T-helper 17 cell (primary cell): ENCODE measurements around the gene TMEM107. TPM values are rescaled to one million over a fixed set of nuclear protein-coding genes. Genes with fewer than 3 reads are reported as not detected.

Experiments
- ATAC-seq: fragments of 150-1000 bp; cut with Tn5 transposase; 2 replicates; pipeline ENCODE4 v1.10.0; 2021; ENCODE audit warnings: mild to moderate bottlenecking, moderate library complexity
- DNase-seq, 3 donors: peaks; one replicate each; pipeline versions ENCODE4 v3.0.0 to v3.0.0-alpha.2; 2020 to 2021
- H3K9me3 ChIP-seq: one replicate; pipeline ENCODE4 v1.7.0; 2013; ENCODE audit warnings: low read length, mild to moderate bottlenecking; ENCODE audit not compliant: control insufficient read depth, poor library complexity, severe bottlenecking
- H3K27ac Mint-ChIP-seq: one replicate; pipeline ENCODE4 v1.8.0; 2022; ENCODE audit warnings: mild to moderate bottlenecking, moderate library complexity, mixed read lengths
- H3K27me3 Mint-ChIP-seq: one replicate; pipeline ENCODE4 v1.8.0; 2022; ENCODE audit warnings: mixed read lengths
- H3K36me3 Mint-ChIP-seq: one replicate; pipeline ENCODE4 v1.8.0; 2022; ENCODE audit warnings: low read depth, mixed read lengths
- H3K4me1 Mint-ChIP-seq: one replicate; pipeline ENCODE4 v1.8.0; 2022; ENCODE audit warnings: mild to moderate bottlenecking, mixed read lengths
- H3K4me3 Mint-ChIP-seq: one replicate; pipeline ENCODE4 v1.8.0; 2022; ENCODE audit warnings: mild to moderate bottlenecking, moderate library complexity, mixed read lengths
- total RNA-seq, 4 donors: library from RNA in 2 of 4; stranded (reverse) in 2 of 4; gene quantifications; one replicate each; pipeline ENCODE4 v1.2.3 and lab custom pipeline; 2022 to 2026

Gene TMEM107
- total RNA-seq, 2 donors from 2014 or later = 33.0 to 33.9 TPM

DNA sequence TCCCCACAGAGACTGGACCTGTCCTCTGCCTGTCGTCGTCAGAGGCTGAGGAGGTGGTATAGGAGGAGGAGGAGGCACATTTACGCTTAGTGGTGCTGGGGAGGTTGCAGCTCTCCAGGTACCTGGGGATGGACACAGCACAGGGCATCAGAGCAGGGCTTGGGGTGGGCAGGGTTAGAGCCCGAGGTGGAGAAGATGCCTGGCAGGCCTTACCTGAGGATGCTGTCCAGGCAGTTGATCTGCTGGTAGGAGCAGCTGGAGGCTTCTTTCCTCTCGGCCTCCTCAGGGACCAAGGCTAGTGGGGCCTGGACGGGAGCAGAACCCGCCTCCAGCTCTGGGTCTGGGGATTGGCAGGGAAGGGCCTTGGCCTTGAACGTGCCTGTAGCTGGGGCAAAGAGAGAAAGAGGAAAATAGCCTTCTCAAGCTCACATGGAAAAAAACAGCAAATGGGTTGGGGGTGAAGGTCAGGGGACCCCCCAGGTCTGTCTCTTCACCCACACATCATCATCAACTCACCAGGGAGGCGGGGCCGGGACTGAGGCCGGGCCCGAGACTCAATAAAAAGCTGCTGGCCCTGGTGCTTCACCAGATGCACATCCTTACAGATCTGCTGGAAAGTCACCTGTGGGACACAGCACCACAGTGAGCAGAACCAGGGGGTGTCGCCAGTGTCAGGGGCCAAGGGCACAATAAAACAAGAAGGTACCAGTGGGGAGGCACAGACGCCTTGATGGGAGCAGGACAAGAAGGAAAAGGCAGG, 29.6 kb downstream of the TMEM107 start:
- peaks cover 44% of the 10 kb centered on the region for H3K4me1 Mint-ChIP-seq
- H3K36me3 Mint-ChIP-seq = peaks cover 18% of the 10 kb centered on the region

DNA sequence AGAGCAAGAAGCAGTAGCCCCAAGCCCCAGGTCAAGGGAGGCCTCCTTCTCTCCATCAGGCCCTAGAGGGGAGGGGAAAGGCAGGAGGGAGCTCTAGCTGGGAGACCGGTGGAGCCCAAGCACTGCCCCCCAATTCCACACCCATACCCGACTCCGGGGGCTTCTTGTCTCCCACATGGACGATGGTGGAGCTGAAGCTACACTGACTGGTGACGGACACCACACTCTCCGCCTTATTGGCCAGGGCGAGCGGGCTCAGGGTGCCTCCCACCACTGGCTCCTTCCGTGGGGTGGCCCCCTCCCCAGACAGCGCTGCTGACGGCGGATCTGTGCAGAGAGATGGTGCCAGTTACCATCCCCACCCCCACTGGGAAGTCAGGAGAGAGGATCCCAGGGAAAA, 30.4 kb downstream of the TMEM107 start:
- H3K4me1 Mint-ChIP-seq = peaks cover 37% of the 10 kb centered on the region
- no peaks in the 10 kb centered on the region for H3K9me3 ChIP-seq
- DNase-seq = no peak
- peaks cover 15% of the 10 kb centered on the region for H3K36me3 Mint-ChIP-seq
- H3K4me3 Mint-ChIP-seq = peak overlapping the region; percentile 78
- no peaks in the 10 kb centered on the region for H3K27me3 Mint-ChIP-seq
- no peak for ATAC-seq
- H3K27ac Mint-ChIP-seq = no peak overlapping the region

More for the DNA sequence above, 29.6 kb downstream of the TMEM107 start:
- Mint-ChIP-seq H3K4me3 (peak overlapping the region; percentile 78), H3K27me3 (no peaks in the 10 kb centered on the region), H3K27ac (no peak overlapping the region)
- DNase-seq (no peak), ATAC-seq (no peak)
- H3K9me3 ChIP-seq = no peaks in the 10 kb centered on the region

DNA sequence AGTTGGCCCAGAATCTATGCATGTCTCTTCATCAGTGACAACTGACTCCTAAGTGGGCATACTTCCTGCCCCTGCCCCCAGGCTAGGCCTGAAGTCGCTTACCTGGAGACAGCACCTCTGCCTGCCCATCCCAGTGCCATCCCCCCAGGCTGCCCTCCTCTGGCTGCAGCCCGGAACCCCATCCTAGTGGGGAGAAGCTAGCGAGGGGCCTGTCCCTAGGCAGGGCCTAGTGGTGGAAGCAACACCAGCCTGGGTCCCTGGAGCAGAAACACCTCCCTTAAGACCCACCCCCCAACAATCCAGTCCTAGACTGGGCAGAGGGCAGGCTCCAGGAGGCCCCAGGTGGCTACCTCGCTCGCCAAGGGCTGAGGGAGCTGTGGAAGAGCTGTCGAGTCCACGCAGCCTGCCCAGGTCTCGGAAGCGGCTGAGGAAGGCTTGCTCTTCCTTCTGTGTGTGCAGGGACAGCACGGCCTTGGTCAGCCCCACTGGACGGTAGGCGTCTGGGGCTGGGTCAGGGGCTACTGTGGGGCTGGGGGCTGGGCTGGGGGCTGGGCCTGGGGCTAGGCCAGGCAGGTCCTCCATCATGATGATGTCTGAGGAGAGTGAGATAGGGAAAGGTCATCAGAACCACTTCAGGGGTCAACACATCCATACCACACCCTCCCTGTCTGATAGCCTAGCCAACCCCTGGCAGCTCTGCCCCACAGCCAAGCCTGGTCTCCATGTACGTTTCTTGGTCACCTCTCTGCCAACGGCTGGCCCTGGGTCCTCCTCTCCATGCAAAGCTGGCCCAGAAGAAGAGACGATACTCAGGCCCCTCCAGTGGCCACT, 31.6 kb downstream of the TMEM107 start:
- H3K27me3 Mint-ChIP-seq = no peaks in the 10 kb centered on the region
- peaks cover 15% of the 10 kb centered on the region for H3K36me3 Mint-ChIP-seq
- no peaks in the 10 kb centered on the region for H3K9me3 ChIP-seq
- no peak overlapping the region for H3K27ac Mint-ChIP-seq
- H3K4me3 Mint-ChIP-seq = peak overlapping the region; percentile 78
- peak; percentile 2 for ATAC-seq
- H3K4me1 Mint-ChIP-seq = peaks cover 33% of the 10 kb centered on the region
- no peak for DNase-seq

- peak in 1 of 3 donors; percentile 17 for DNase-seq
- H3K36me3 Mint-ChIP-seq = peaks cover 15% of the 10 kb centered on the region
- peak; percentile 1 for ATAC-seq
These were observed 32.4 kb downstream of the TMEM107 start for GRCh38 chr17:8143581-8144400.

GRCh38 chr17:8142887-8143580, 33.1 kb downstream of the TMEM107 start:
- no peaks in the 10 kb centered on the region for H3K9me3 ChIP-seq
- Mint-ChIP-seq H3K4me3 (peak overlapping the region; percentile 75), H3K27me3 (no peaks in the 10 kb centered on the region), H3K27ac (no peak overlapping the region), H3K36me3 (peaks cover 10% of the 10 kb centered on the region), H3K4me1 (peaks cover 24% of the 10 kb centered on the region)
- DNase-seq (no peak), ATAC-seq (no peak)

More at GRCh38 chr17:8143581-8144400, 32.4 kb downstream of the TMEM107 start:
- Mint-ChIP-seq H3K27ac (no peak overlapping the region), H3K4me1 (peaks cover 30% of the 10 kb centered on the region), H3K27me3 (no peaks in the 10 kb centered on the region), H3K4me3 (peak overlapping the region; percentile 74)
- no peaks in the 10 kb centered on the region for H3K9me3 ChIP-seq

GRCh38 chr17:8142158-8142886, 33.9 kb downstream of the TMEM107 start:
- no peak overlapping the region for H3K27ac Mint-ChIP-seq
- DNase-seq = no peak

GRCh38 chr17:8141741-8142140, 34.4 kb downstream of the TMEM107 start:
- Mint-ChIP-seq H3K27me3 (no peaks in the 10 kb centered on the region), H3K4me3 (peak overlapping the region; percentile 75), H3K27ac (no peak overlapping the region), H3K4me1 (peaks cover 14% of the 10 kb centered on the region), H3K36me3 (peaks cover 6% of the 10 kb centered on the region)
- ATAC-seq (no peak), DNase-seq (no peak)
- H3K9me3 ChIP-seq = no peaks in the 10 kb centered on the region

More at GRCh38 chr17:8142158-8142886, 33.9 kb downstream of the TMEM107 start:
- no peaks in the 10 kb centered on the region for H3K9me3 ChIP-seq
- ATAC-seq = no peak
- no peaks in the 10 kb centered on the region for H3K27me3 Mint-ChIP-seq
- H3K4me1 Mint-ChIP-seq = peaks cover 20% of the 10 kb centered on the region
- peaks cover 10% of the 10 kb centered on the region for H3K36me3 Mint-ChIP-seq
- peak overlapping the region; percentile 75 for H3K4me3 Mint-ChIP-seq

GRCh38 chr17:8141045-8141444, 35.1 kb downstream of the TMEM107 start:
- H3K9me3 ChIP-seq = no peaks in the 10 kb centered on the region
- ATAC-seq = no peak
- no peak overlapping the region for H3K27ac Mint-ChIP-seq
- H3K36me3 Mint-ChIP-seq = peaks cover under 1% of the 10 kb centered on the region
- H3K4me3 Mint-ChIP-seq = no peak overlapping the region
- DNase-seq = no peak
- H3K4me1 Mint-ChIP-seq = peaks cover 11% of the 10 kb centered on the region
- H3K27me3 Mint-ChIP-seq = no peaks in the 10 kb centered on the region

GRCh38 chr17:8140065-8141029, 35.8 kb downstream of the TMEM107 start:
- peaks cover 11% of the 10 kb centered on the region for H3K4me1 Mint-ChIP-seq
- no peak overlapping the region for H3K27ac Mint-ChIP-seq

GRCh38 chr17:8138672-8139371, 37.4 kb downstream of the TMEM107 start:
- peaks cover 8% of the 10 kb centered on the region for H3K4me1 Mint-ChIP-seq

More at GRCh38 chr17:8140065-8141029, 35.8 kb downstream of the TMEM107 start:
- H3K9me3 ChIP-seq = no peaks in the 10 kb centered on the region
- peak in 1 of 3 donors; percentile 12 for DNase-seq
- Mint-ChIP-seq H3K27me3 (no peaks in the 10 kb centered on the region), H3K4me3 (no peak overlapping the region), H3K36me3 (no peaks in the 10 kb centered on the region)
- no peak for ATAC-seq

DNA sequence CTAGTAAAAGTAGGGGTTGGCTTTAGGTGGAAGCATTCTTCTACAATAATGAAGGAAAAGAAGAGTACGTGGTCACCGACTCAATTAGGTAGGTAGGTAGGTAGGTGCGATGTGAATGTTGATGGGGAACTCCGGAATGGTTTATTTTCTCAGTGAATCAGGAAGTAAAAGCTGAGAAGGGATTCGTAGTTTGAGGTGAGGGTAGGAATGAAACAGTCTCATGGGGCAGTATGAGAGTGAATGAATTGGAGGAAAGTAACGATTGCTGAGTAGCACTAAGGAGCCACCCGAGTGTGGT, 37.9 kb downstream of the TMEM107 start:
- peaks cover 5% of the 10 kb centered on the region for H3K4me1 Mint-ChIP-seq
- no peak for ATAC-seq
- H3K9me3 ChIP-seq = no peaks in the 10 kb centered on the region
- H3K27me3 Mint-ChIP-seq = no peaks in the 10 kb centered on the region
- H3K27ac Mint-ChIP-seq = no peak overlapping the region
- no peak for DNase-seq
- no peaks in the 10 kb centered on the region for H3K36me3 Mint-ChIP-seq
- H3K4me3 Mint-ChIP-seq = no peak overlapping the region

More at GRCh38 chr17:8138672-8139371, 37.4 kb downstream of the TMEM107 start:
- Mint-ChIP-seq H3K27me3 (no peaks in the 10 kb centered on the region), H3K27ac (no peak overlapping the region), H3K4me3 (no peak overlapping the region), H3K36me3 (no peaks in the 10 kb centered on the region)
- no peaks in the 10 kb centered on the region for H3K9me3 ChIP-seq
- DNase-seq (peak; percentile 85 to 92 (median 86)), ATAC-seq (peak; percentile 85)
